HG02642 (cell line): ENCODE results near the gene MYO1H.

ENCODE experiments used
- ATAC-seq: cut with Tn5 transposase; IDR thresholded peaks from one replicate; pipeline ENCODE4 v1.9.1; 2021; ENCODE audit warnings: mild to moderate bottlenecking; ENCODE audit not compliant: unreplicated experiment, poor library complexity

Gene MYO1H

GRCh38 chr12:109487181-109488050 lies 139.7 kb downstream of the MYO1H start:
- ATAC-seq, result no peak

DNA sequence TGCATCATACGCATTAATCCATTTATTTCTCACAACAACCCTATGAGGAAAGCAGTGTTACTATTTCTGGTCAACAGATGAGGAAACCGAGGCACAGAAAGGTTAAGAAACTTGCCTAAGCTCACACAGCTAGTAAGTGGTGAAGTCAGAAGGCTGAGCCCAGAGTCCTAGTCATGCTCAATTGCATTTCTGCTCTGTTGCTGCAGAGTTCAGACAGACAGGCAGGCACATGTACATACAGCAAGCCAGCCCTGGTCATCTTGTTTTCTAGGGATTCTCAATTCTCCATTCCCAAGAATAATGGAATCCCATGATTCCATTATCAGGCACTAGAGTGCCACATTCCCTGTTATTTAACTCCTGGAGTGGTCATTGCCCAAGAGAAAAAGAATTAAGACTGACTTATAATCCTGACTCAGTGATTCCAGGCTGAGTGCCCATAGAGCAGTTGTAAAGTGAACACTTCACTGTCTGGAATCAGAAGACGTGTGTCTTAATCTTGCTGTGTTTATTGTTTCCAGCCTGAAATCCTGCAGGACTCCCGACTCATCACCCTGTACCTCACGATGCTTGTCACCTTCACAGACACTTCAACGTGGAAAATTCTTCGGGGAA lies 140.5 kb downstream of the MYO1H start:
- no peak for ATAC-seq

DNA sequence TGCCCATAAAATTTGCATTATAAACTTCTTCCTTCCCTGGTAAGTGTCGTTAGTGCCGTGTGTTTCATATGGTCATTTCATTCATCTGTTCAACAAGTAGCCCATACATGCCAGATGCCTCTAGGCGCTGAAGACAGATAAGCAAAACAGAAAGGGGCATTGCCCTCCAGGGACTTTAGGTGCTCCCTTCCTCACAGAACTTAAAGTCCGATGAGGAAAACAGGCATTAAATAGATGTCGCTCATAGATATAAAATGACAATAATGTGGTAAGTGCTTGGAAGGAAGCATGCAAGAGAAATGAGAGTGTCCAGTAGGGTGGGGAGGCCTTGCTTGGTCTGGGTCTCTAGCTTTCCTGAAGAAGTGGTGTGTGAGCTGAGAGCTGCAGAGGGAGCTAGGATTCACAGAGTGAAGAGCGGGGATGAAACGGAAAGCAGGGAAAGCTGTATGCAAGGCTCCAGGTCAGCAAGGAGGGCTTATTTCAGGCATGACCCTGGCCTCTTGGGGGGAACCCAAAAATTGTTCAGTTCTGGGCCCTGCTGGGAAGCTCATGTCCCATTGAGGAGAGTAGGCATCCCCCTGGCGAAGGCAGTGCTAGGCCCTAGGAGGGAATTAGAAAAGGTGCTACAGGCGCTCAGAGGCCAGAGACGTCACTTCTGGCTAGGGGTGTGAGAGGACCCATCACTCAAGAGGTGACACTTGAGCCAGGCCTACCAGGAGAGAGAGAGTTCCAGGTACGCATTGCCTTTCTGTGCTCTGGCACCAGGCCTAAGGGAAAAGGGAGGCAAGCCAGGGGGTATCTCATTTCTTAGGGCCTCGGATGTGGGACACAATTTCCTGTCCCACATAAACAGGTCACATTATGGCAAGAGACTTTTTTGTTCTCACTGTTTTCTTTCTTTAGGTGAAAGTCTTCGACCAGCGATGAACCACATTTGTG lies 141.6 kb downstream of the MYO1H start:
- no peak for ATAC-seq

- no peak for ATAC-seq
Measured at GRCh38 chr12:109489955-109490565, 142.4 kb downstream of the MYO1H start.

DNA sequence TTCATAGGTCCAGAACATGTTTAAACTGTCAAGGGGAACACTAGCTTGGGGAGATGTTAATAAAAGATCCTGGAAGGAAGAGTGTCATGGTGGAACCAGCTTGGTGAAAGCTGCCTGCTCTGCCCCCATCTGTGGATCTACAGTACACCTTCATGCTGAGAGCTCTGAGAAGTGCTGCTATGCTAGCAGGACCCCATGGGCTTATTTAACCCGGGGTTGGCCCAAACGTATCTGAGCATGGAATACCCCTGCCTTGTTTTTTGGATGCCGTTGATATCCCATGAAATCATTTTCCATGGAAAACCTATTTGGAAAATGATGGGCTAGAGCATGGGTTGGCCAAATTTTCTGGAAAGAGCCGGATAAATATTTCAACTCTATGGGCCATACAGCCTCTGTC lies 144.0 kb downstream of the MYO1H start:
- no peak for ATAC-seq

DNA sequence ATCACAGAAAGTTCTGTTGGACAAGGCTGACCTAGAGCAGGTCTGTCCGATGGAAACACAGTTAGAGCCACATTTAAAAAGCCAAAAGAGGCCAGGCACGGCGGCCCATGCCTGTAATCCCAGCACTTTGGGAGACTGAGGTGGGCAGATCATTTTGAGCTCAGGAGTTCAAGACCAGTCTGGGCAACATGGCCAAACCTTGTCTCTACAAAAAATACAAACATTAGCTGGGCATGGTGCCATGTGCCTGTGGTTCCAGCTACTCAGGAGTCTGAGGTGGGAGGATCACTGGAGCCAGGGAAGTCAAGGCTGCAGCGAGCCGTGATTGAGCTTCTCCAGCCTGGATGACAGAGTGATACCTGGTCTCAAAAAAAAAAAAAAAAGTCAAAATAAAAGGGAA lies 144.7 kb downstream of the MYO1H start:
- no peak for ATAC-seq

GRCh38 chr12:109493090-109493489 lies 145.4 kb downstream of the MYO1H start:
- ATAC-seq, result no peak

DNA sequence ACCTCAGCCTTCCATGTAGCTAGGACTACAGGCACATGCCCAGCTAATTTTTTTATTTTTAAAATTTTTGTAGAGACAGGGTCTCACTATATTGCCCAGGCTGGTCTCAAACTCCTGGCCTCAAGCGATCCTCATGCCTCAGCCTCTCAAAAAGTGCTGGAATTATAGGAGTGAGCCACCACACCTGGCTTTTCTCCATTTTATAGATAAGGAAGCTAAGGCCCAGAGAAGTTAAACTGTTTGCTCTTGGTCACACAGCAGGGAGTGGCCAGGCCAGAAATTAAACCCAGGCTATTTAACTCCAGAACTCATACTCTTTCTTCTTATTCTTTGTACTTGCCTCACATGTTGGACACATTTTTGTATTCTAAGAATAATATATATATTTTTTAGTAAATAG lies 146.2 kb downstream of the MYO1H start:
- ATAC-seq, result no peak

DNA sequence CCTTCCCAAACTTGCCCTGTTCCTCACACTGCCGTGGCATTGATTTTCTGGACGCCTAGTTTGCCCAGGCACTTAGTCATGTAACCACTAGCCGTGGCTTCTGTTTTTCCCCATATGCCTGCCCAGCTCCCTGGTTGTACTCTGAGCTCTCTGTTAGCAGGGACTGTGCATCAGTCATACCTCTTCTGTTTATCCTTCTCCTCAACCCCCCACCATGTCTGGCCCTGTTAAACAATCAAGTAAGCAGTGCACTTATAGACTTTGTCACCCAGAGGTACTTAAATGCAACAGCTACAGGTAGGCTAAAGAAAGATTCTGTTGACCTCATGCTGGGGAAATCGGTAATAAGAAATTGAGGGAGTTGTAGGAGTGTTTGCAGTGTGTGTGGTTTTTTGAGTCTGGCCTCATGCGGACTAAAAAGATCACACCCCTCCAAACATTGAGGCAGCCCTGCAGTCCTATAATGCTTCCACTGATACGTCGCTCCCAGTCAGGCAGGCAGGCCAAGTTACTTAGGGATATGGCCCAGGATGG lies 146.7 kb downstream of the MYO1H start:
- no peak for ATAC-seq

- ATAC-seq, result no peak
Measured at GRCh38 chr12:109495012-109495411, 147.3 kb downstream of the MYO1H start.

DNA sequence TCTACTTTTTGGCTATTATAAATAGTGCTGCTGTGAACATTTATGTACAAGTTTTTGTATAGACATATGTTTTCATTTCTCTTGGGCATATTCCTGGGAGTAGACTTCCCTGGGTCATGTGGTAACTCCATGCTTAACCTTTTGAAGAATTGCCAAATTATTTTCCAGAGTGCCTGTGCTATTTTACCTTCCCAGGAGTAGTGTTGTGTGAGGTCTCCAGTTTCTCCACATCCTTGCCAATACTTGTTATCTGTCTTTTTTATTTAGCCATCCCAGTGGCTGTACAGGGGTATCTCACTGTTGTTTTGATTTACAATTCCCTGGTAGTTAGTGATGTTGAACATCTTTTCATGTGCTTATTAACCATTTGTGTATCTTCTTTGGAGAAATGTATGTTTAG lies 148.6 kb downstream of the MYO1H start:
- no peak for ATAC-seq

GRCh38 chr12:109497675-109498074 lies 150.0 kb downstream of the MYO1H start:
- no peak for ATAC-seq
